ENCODE results near the gene DAPL1.

GRCh38 chr2:158778243-158778642 is 16.9 kb upstream of the DAPL1 start:
- TF ChIP-seq ZNF645 (tag by site-specific recombination; IDR thresholded peaks at IDR 0.05) (no peak), CTCF (tag by site-specific recombination; IDR thresholded peaks at IDR 0.05) (no peak), ZNF155 (tag by site-specific recombination; IDR thresholded peaks at IDR 0.05) (no peak), MEIS1 (CRISPR knock-in tag; IDR thresholded peaks at IDR 0.05; ENCODE audit: borderline replicate concordance) (no peak), BCL11B (tag by site-specific recombination; IDR thresholded peaks at IDR 0.05; ENCODE audit: low read depth) (no peak), AEBP2 (tag by site-specific recombination; IDR thresholded peaks at IDR 0.05; ENCODE audit: borderline replicate concordance) (no peak), EGR2 (tag by site-specific recombination; IDR thresholded peaks at IDR 0.05; ENCODE audit: low read depth) (no peak), ZBTB21 (tag by site-specific recombination; IDR thresholded peaks at IDR 0.05) (no peak), ZNF16 (tag by site-specific recombination; IDR thresholded peaks at IDR 0.05; ENCODE audit: low read depth) (no peak), ZNF560 (tag by site-specific recombination; IDR thresholded peaks at IDR 0.05; ENCODE audit: borderline replicate concordance) (no peak), REST (tag by site-specific recombination; IDR thresholded peaks at IDR 0.05) (no peak), MZF1 (tag by site-specific recombination; IDR thresholded peaks at IDR 0.05; ENCODE audit: borderline replicate concordance) (no peak), SALL2 (tag by site-specific recombination; IDR thresholded peaks at IDR 0.05; ENCODE audit: borderline replicate concordance) (no peak)
